ENCODE data around the gene MTFR2.

Gene MTFR2

GRCh38 chr6:136181512-136181833, 68.6 kb downstream of the MTFR2 start:
- no peak for DNase-seq
